Measurements from ENCODE around the gene PCDHGC3.

PCDHGC3 gene

GRCh38 chr5:141521244-141521781 lies 45.5 kb downstream of the PCDHGC3 start:
- peak; percentile 98 for DNase-seq (ENCODE audit: low spot score)
- FAIRE-seq = peak; percentile 98

GRCh38 chr5:141522301-141522700 lies 46.5 kb downstream of the PCDHGC3 start:
- FAIRE-seq = no peak
- no peak for DNase-seq (ENCODE audit: low spot score)

- no peak for FAIRE-seq
- no peak for DNase-seq (ENCODE audit: low spot score)
Observed at GRCh38 chr5:141523991-141524390, 48.2 kb downstream of the PCDHGC3 start.

GRCh38 chr5:141524604-141525597 lies 49.1 kb downstream of the PCDHGC3 start:
- FAIRE-seq (peak; percentile 80), DNase-seq (ENCODE audit: low spot score) (peak; percentile 82)

- FAIRE-seq = no peak
- no peak for DNase-seq (ENCODE audit: low spot score)
Observed at GRCh38 chr5:141525653-141526052, 49.9 kb downstream of the PCDHGC3 start.

- FAIRE-seq = no peak
- no peak for DNase-seq (ENCODE audit: low spot score)
Observed at GRCh38 chr5:141527426-141527825, 51.7 kb downstream of the PCDHGC3 start.
